K562 (cell line): Measurements from ENCODE around the gene CA6. TPM values are rescaled to one million over a fixed set of nuclear protein-coding genes. Genes with fewer than 3 reads are reported as not detected.

ENCODE experiments used
- ATAC-seq: fragments of 200-7000 bp; cut with Tn5 transposase; 3 replicates; pipeline ENCODE4 v1.9.1; 2020; ENCODE audit warnings: moderate library complexity
- BruUV-seq: library from RNA; stranded (reverse); fragments of 400-500 nt; replicated peaks from 2 replicates; lab custom pipeline; 2021; lab: Mats Ljungman, UMichigan
- CTCF ChIA-PET: fragments of 300-600 bp; formaldehyde crosslinking; extraction: SDS; loops from one replicate; lab custom pipeline; 2021; ENCODE audit warnings: low intra/inter-chr PET ratio; lab: Yijun Ruan, JAX
- POLR2A ChIA-PET: fragments of 300-600, 350-650 bp; sonication (Branson Sonifier 250); formaldehyde crosslinking; extraction: SDS; loops from one replicate; lab custom pipeline; 2021; ENCODE audit warnings: antibody characterized with exemption, inconsistent platforms; lab: Yijun Ruan, JAX
- DNase-seq, 4 experiments: peaks; one replicate each; pipeline versions ENCODE4 v3.0.0 to v3.0.0-alpha.2; 2011 to 2018; ENCODE audit warnings: low spot score in 3 of 4, mixed read lengths in 3 of 4; ENCODE audit errors: extremely low read depth in 1 of 4
- FAIRE-seq: peaks from 2 replicates; lab custom pipeline; 2011; peaks lifted over from hg19 to GRCh38; lab: Jason Lieb, UNC
- H2AFZ ChIP-seq: 2 replicates; pipeline ENCODE4 v1.6.0; 2011; ENCODE audit warnings: low read depth, low read length, control low read depth, inconsistent platforms
- H3K27ac ChIP-seq: fragments of 200-600 bp; 3 replicates; pipeline ENCODE4 v1.8.0; 2011; ENCODE audit warnings: low read depth, mild to moderate bottlenecking, control low read depth, inconsistent platforms, low read length, moderate library complexity, mixed read lengths; ENCODE audit errors: extremely low read depth
- H3K27me3 ChIP-seq, 2 experiments: fragments of 300-600 bp in 1 of 2; 2 replicates in 1 of 2; 3 replicates in 1 of 2; pipeline versions ENCODE4 v1.6.0 to v1.8.0; 2011; ENCODE audit warnings: inconsistent platforms in 2 of 2, low read length in 2 of 2, mild to moderate bottlenecking in 1 of 2, mixed read lengths in 1 of 2, moderate library complexity in 1 of 2; ENCODE audit not compliant: control insufficient read depth in 2 of 2, insufficient read depth in 2 of 2
- H3K36me3 ChIP-seq: fragments of 300-600 bp; 3 replicates; pipeline ENCODE4 v1.8.0; 2011; ENCODE audit warnings: mild to moderate bottlenecking, low read length, inconsistent platforms; ENCODE audit not compliant: control insufficient read depth, insufficient read depth
- H3K4me1 ChIP-seq, 2 experiments: fragments of 200-600 bp in 1 of 2; replicated peaks in 1 of 2; 2 replicates in 1 of 2; 3 replicates in 1 of 2; pipeline versions ENCODE4 v1.5.1 to v1.8.0; 2011; ENCODE audit warnings: inconsistent platforms in 2 of 2, low read length in 2 of 2, mild to moderate bottlenecking in 1 of 2, mixed read lengths in 1 of 2, moderate library complexity in 1 of 2; ENCODE audit not compliant: control insufficient read depth in 2 of 2, insufficient read depth in 2 of 2
- H3K4me2 ChIP-seq: 2 replicates; pipeline ENCODE4 v1.6.1; 2011; ENCODE audit warnings: low read length, control low read depth, inconsistent platforms, mixed read lengths; ENCODE audit not compliant: insufficient read depth
- H3K4me3 ChIP-seq: fragments of 200-600 bp; sonication (generic), shearing (Covaris generic); 2 replicates; pipeline ENCODE4 v1.5.1; 2016; ENCODE audit warnings: control low read depth, inconsistent platforms
- H3K79me2 ChIP-seq: fragments of 200-600 bp; 3 replicates; pipeline ENCODE4 v1.8.0; 2011; ENCODE audit warnings: low read length, inconsistent platforms; ENCODE audit not compliant: control insufficient read depth, insufficient read depth
- H3K9ac ChIP-seq, 2 experiments: 2 replicates each; pipeline versions ENCODE4 v1.6.0 to v1.6.1; 2011; ENCODE audit warnings: low read depth in 2 of 2, low read length in 2 of 2, control low read depth in 1 of 2, inconsistent platforms in 1 of 2, mild to moderate bottlenecking in 1 of 2, mixed read lengths in 1 of 2; ENCODE audit not compliant: insufficient read depth in 1 of 2
- H3K9me1 ChIP-seq: one replicate; pipeline ENCODE4 v1.6.0; 2011; ENCODE audit warnings: inconsistent platforms, mild to moderate bottlenecking, low read length, moderate library complexity; ENCODE audit not compliant: control insufficient read depth, insufficient read depth
- H3K9me3 ChIP-seq: replicated peaks from 2 replicates; pipeline ENCODE4 v1.5.1; 2011; ENCODE audit warnings: low read depth, low read length, inconsistent platforms; ENCODE audit not compliant: control insufficient read depth, insufficient read depth
- H4K20me1 ChIP-seq: replicated peaks from 2 replicates; pipeline ENCODE4 v1.6.1; 2011; ENCODE audit warnings: low read length, inconsistent platforms, mixed read lengths; ENCODE audit not compliant: control insufficient read depth, insufficient read depth
- CBFA2T2 ChIP-seq: fragments of 450-650 bp; conservative IDR thresholded peaks from 2 replicates; pipeline ENCODE4 v1.6.1; 2017; ENCODE audit warnings: mild to moderate bottlenecking
- HOXB6 ChIP-seq: fragments of 250-450 bp; sonication (Bioruptor Pico); IDR thresholded peaks from 2 replicates; pipeline ENCODE4 v1.5.1; 2022; ENCODE audit warnings: mild to moderate bottlenecking, borderline replicate concordance
- POLR3G ChIP-seq: IDR thresholded peaks from 2 replicates; pipeline ENCODE4 v1.6.1; 2011; ENCODE audit not compliant: insufficient read length, insufficient replicate concordance; ENCODE audit errors: extremely low read depth
- ZNF184 ChIP-seq: sonication (generic); formaldehyde crosslinking; IDR thresholded peaks from 2 replicates; pipeline ENCODE4 v1.5.0; 2020; ENCODE audit warnings: missing genetic modification reagents
- WGBS: fragments of 100-300 bp; shearing (Covaris generic); methylation state at CpG from one replicate; pipeline ENCODE4 v1.1.6; 2016; ENCODE audit warnings: low coverage, mixed read lengths; ENCODE audit not compliant: insufficient coverage; ENCODE audit errors: missing lambda C conversion rate; 5-methylcytosine and 5-hydroxymethylcytosine counted together
- in situ Hi-C: fragments of 300-500 bp; cut with MboI; formaldehyde crosslinking; loops from 4 replicates; pipeline ENCODE4 v1.15.0; 2018; ENCODE audit warnings: inconsistent platforms, mixed read lengths
- intact Hi-C: fragments of 100-400 bp; cut with micrococcal nuclease; formaldehyde crosslinking; loops from 2 replicates; pipeline ENCODE4 v1.14.2; 2022
- polyA plus RNA-seq, 8 experiments: library from polyadenylated mRNA; depleted of rRNA in 4 of 8; stranded (reverse) in 5 of 8; unstranded in 3 of 8; fragments of >200 nt; fragmentation: Nextera tagmentation in 2 of 8; fragmentation: Illumina TruSeq in 1 of 8; extraction: Ambion mirVana in 2 of 8; extraction: Trizol in 1 of 8; gene quantifications; 2 replicates each; pipeline versions ENCODE4 v1.2.1 to v1.2.3, GENCODE V29; 2011 to 2014; ENCODE audit warnings: inconsistent platforms in 1 of 8, missing spikeins in 1 of 8
- total RNA-seq, 7 experiments: library from RNA; depleted of rRNA in 6 of 7; stranded (reverse); fragments of >200 nt in 6 of 7; fragmentation: Illumina TruSeq in 2 of 7; extraction: Trizol in 2 of 7; gene quantifications; 2 replicates each; pipeline versions ENCODE4 v1.2.1 to v1.2.3, GENCODE V29; 2011 to 2021; ENCODE audit warnings: low replicate concordance in 1 of 7
- TF ChIP-seq, protein P1 (sequence below): sonication (generic); formaldehyde crosslinking; IDR thresholded peaks from 2 replicates; pipeline ENCODE4 v1.8.0; 2023; ENCODE audit warnings: mild to moderate bottlenecking, missing genetic modification reagents
- TF ChIP-seq, protein P2 (sequence below): sonication (generic); formaldehyde crosslinking; IDR thresholded peaks from 2 replicates; pipeline ENCODE4 v1.8.1; 2022; ENCODE audit warnings: missing genetic modification reagents

Gene CA6
- total and polyA plus RNA-seq, 9 of the 15 experiments (the other 6 are each of a cell fraction or from before 2014, with no cell fraction given), result not detected

GRCh38 chr1:8911416-8912309 is 34.0 kb upstream of the CA6 start:
- CTCF ChIA-PET, result no interaction called here
- Histone ChIP-seq H3K4me1 (peaks cover 4 to 7% of the 10 kb centered on the region in 2 experiments; a peak in 4 of 5 replicates), H3K9me3 (0 out of 2 replicates have a peak, but pooled peaks cover 2% of the 10 kb centered on the region), H3K4me2 (no peak overlapping the region), H3K36me3 (no peaks in the 10 kb centered on the region), H3K79me2 (no peaks in the 10 kb centered on the region), H3K9ac (no peak overlapping the region), H3K27me3 (peaks cover 5 to 19% of the 10 kb centered on the region in 2 experiments; a peak in 3 of 5 replicates), H3K4me3 (no peak overlapping the region), H2AFZ (peak overlapping the region; percentile 7; the same call in 1 of the 2 replicates), H3K9me1 (no peaks in the 10 kb centered on the region), H3K27ac (no peak overlapping the region), H4K20me1 (no peaks in the 10 kb centered on the region)
- intact Hi-C loops, result no loop called here
- ATAC-seq (peak; percentile 34; the same call in 2 of the 3 replicates), DNase-seq (no peak), FAIRE-seq (no peak)
- no peak for TF ChIP-seq HOXB6 (CRISPR knock-in tag)
- no peak for TF ChIP-seq CBFA2T2
- TF ChIP-seq, protein P1, sequence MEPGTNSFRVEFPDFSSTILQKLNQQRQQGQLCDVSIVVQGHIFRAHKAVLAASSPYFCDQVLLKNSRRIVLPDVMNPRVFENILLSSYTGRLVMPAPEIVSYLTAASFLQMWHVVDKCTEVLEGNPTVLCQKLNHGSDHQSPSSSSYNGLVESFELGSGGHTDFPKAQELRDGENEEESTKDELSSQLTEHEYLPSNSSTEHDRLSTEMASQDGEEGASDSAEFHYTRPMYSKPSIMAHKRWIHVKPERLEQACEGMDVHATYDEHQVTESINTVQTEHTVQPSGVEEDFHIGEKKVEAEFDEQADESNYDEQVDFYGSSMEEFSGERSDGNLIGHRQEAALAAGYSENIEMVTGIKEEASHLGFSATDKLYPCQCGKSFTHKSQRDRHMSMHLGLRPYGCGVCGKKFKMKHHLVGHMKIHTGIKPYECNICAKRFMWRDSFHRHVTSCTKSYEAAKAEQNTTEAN (CRISPR knock-in tag), result no peak
- no peak for TF ChIP-seq POLR3G
- TF ChIP-seq, protein P2, sequence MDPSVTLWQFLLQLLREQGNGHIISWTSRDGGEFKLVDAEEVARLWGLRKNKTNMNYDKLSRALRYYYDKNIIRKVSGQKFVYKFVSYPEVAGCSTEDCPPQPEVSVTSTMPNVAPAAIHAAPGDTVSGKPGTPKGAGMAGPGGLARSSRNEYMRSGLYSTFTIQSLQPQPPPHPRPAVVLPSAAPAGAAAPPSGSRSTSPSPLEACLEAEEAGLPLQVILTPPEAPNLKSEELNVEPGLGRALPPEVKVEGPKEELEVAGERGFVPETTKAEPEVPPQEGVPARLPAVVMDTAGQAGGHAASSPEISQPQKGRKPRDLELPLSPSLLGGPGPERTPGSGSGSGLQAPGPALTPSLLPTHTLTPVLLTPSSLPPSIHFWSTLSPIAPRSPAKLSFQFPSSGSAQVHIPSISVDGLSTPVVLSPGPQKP (CRISPR knock-in tag), result no peak
- no peak for TF ChIP-seq ZNF184 (CRISPR knock-in tag)
- in situ Hi-C loops, result no loop called here
- BruUV-seq, result no TSS peak
- POLR2A ChIA-PET, result interaction anchor here (1.0 kb wide), 1 partner anchor 12 kb away, joined by 6 read pairs; no protein-coding TSS in a partner anchor
- 72% methylated on average over 12 of the region's 17 CpGs for WGBS
